OCI-LY7 (cell line): ENCODE data around the gene TRIM46.
"Not testable (repeated sequence)": the region's sequence is repeated elsewhere in the genome, so short reads cannot be mapped to it uniquely, and the experiment has no call there.

Experiments
- CTCF ChIP-seq: fragments of 200-600 bp; sonication (generic); conservative IDR thresholded peaks from 2 replicates; pipeline ENCODE4 v1.5.1; 2014; ENCODE audit warnings: mild to moderate bottlenecking, antibody characterized with exemption, low read length, moderate library complexity, mixed read lengths
- EZH2phosphoT487 ChIP-seq: fragments of 200-600 bp; sonication (generic); IDR thresholded peaks from 2 replicates; pipeline ENCODE4 v1.6.1; 2018; ENCODE audit warnings: low read depth, borderline replicate concordance, mild to moderate bottlenecking, mixed run types, antibody characterized with exemption, low read length, moderate library complexity, mixed read lengths

- TF ChIP-seq CTCF, EZH2phosphoT487: not testable (repeated sequence)
Observed at GRCh38 chr1:155220211-155220965, 46.7 kb downstream of the TRIM46 start.
